ENCODE data around the gene CRYZ.

GRCh38 chr1:74728736-74729135 lies 4.1 kb downstream of the CRYZ start:
- TF ChIP-seq POLR2A (IDR thresholded peaks at IDR 0.05; ENCODE audit: low read depth): no peak
- TF ChIP-seq CTCF (IDR thresholded peaks at IDR 0.05): no peak
- TF ChIP-seq POLR2AphosphoS5 (IDR thresholded peaks at IDR 0.05): no peak

All from esophagus muscularis mucosa (tissue), 3 donors.